Left lung (tissue), 10 donors: ENCODE data around the gene KRTAP16-1. TPM values are rescaled to one million over a fixed set of nuclear protein-coding genes. Genes with fewer than 3 reads are reported as not detected.

Experiments used
- ATAC-seq: fragments of 200-7000 bp; cut with Tn5 transposase; one replicate; pipeline ENCODE4 v1.9.1; 2020; ENCODE audit warnings: moderate library complexity
- DNase-seq, 4 donors: peaks; one replicate each; pipeline ENCODE4 v3.0.0-alpha.2; 2013 to 2020
- H3K27ac ChIP-seq, 2 donors: fragments of 200-600 bp; sonication (generic) in 1 of 2; one replicate each; pipeline versions ENCODE4 v1.5.0 to v1.8.0; 2020 to 2021
- H3K27me3 ChIP-seq, 2 donors: fragments of 200-600 bp; sonication (generic) in 1 of 2; one replicate each; pipeline versions ENCODE4 v1.5.0 to v1.8.0; 2020 to 2021
- H3K36me3 ChIP-seq, 2 donors: fragments of 200-600 bp; sonication (generic) in 1 of 2; one replicate each; pipeline versions ENCODE4 v1.5.0 to v1.8.0; 2020 to 2021
- H3K4me1 ChIP-seq, 2 donors: fragments of 200-600 bp; one replicate each; pipeline ENCODE4 v1.8.0; 2021
- H3K4me3 ChIP-seq, 2 donors: fragments of 200-600 bp; sonication (generic) in 1 of 2; one replicate each; pipeline versions ENCODE4 v1.5.0 to v1.8.0; 2020 to 2021; ENCODE audit warnings: mild to moderate bottlenecking in 1 of 2
- H3K9me3 ChIP-seq, 2 donors: fragments of 200-600 bp; sonication (generic) in 1 of 2; one replicate each; pipeline versions ENCODE4 v1.5.0 to v1.8.0; 2020 to 2021
- CTCF ChIP-seq, 2 donors: fragments of 200-600 bp; sonication (generic) in 1 of 2; IDR thresholded peaks; one replicate each; pipeline versions ENCODE4 v1.5.0 to v1.8.0; 2021; ENCODE audit warnings: antibody characterized with exemption in 2 of 2
- intact Hi-C, 2 donors: fragments of 100-400 bp; cut with DNase I; formaldehyde crosslinking; loops; one replicate each; pipeline versions ENCODE4 v1.11.2 to v1.14.2; 2022
- polyA plus RNA-seq, 6 donors: library from polyadenylated mRNA; unstranded; fragments of 120-200 nt; gene quantifications; one replicate each; pipeline ENCODE4 v1.2.1, GENCODE V29; 2013; ENCODE audit not compliant: insufficient read length in 6 of 6
- total RNA-seq, 2 donors: library from RNA; stranded (reverse); fragmentation: NEBNext Ultra II Directional; extraction: Animal tissue kit (Norgen Biotek cat#: 25700); gene quantifications; one replicate each; pipeline ENCODE4 v1.2.1, GENCODE V29; 2021
- donor health status: DM: no; HTN: yes; CAD: no.
- donor health status: DM: no; HTN: no; CAD: no.

Gene KRTAP16-1
- total and polyA plus RNA-seq, 8 donors = not detected

GRCh38 chr17:41298458-41299135, 10.5 kb downstream of the KRTAP16-1 start:
- H3K36me3 ChIP-seq = no peaks in the 10 kb centered on the region
- peaks cover 0 to 6% of the 10 kb centered on the region in 2 donors for H3K27me3 ChIP-seq
- DNase-seq (no peak), ATAC-seq (no peak)
- H3K9me3 ChIP-seq = no peaks in the 10 kb centered on the region
- H3K27ac ChIP-seq = no peak overlapping the region
- TF ChIP-seq CTCF (IDR thresholded peaks at IDR 0.05) = no peak
- H3K4me3 ChIP-seq = no peak overlapping the region
- intact Hi-C loops = no loop called here
- no peaks in the 10 kb centered on the region for H3K4me1 ChIP-seq

DNA sequence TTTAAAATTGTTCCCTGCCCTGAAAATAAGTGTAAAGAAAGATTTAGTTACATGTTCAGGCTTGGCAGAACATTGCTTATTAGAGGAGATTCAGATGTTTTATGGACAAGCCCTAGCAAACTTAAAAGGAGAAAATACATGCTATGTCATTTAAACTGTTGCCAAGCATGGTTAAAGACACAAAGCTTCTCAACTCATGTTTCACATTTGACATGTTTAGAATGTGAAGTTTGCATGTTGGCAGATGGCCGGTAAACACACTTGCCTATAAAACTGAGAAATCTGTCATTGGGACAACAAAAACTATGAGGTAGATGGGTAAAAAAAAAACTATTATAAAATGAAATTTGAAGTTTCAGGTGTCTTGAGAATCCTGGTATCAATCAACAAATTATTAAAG, 12.3 kb downstream of the KRTAP16-1 start:
- no peak for DNase-seq
- no peak for ATAC-seq
- intact Hi-C loops = no loop called here

GRCh38 chr17:41294016-41294415, 15.1 kb downstream of the KRTAP16-1 start:
- intact Hi-C loops = no loop called here
- no peak for ATAC-seq
- H3K27me3 ChIP-seq = peaks cover 0 to 19% of the 10 kb centered on the region in 2 donors
- no peaks in the 10 kb centered on the region for H3K36me3 ChIP-seq
- H3K4me3 ChIP-seq = no peak overlapping the region
- H3K4me1 ChIP-seq = no peaks in the 10 kb centered on the region
- TF ChIP-seq CTCF (IDR thresholded peaks at IDR 0.05) = no peak
- no peaks in the 10 kb centered on the region for H3K9me3 ChIP-seq
- no peak overlapping the region for H3K27ac ChIP-seq
- DNase-seq = no peak

More for the DNA sequence above, 12.3 kb downstream of the KRTAP16-1 start:
- TF ChIP-seq CTCF (IDR thresholded peaks at IDR 0.05) = no peak
- H3K4me1 ChIP-seq = no peaks in the 10 kb centered on the region
- H3K27me3 ChIP-seq = peaks cover 0 to 14% of the 10 kb centered on the region in 2 donors
- H3K4me3 ChIP-seq = no peak overlapping the region
- no peak overlapping the region for H3K27ac ChIP-seq
- no peaks in the 10 kb centered on the region for H3K36me3 ChIP-seq
- H3K9me3 ChIP-seq = no peaks in the 10 kb centered on the region

- no peak overlapping the region for H3K4me3 ChIP-seq
- H3K27me3 ChIP-seq = peaks cover 0 to 12% of the 10 kb centered on the region in 2 donors
- ATAC-seq = no peak
- no peaks in the 10 kb centered on the region for H3K36me3 ChIP-seq
- no peak overlapping the region for H3K27ac ChIP-seq
- no peak for DNase-seq
- no peaks in the 10 kb centered on the region for H3K9me3 ChIP-seq
- H3K4me1 ChIP-seq = peaks cover 0 to 3% of the 10 kb centered on the region in 2 donors
- intact Hi-C loops = no loop called here
- no peak for TF ChIP-seq CTCF (IDR thresholded peaks at IDR 0.05)
These were observed 22.1 kb downstream of the KRTAP16-1 start for GRCh38 chr17:41287050-41287449.

- intact Hi-C loops = no loop called here
- Histone ChIP-seq H3K27me3 (peaks cover 0 to 5% of the 10 kb centered on the region in 2 donors), H3K27ac (no peak overlapping the region), H3K4me3 (no peak overlapping the region), H3K9me3 (no peaks in the 10 kb centered on the region), H3K36me3 (no peaks in the 10 kb centered on the region), H3K4me1 (peaks cover 0 to 3% of the 10 kb centered on the region in 2 donors)
- no peak for DNase-seq
- TF ChIP-seq CTCF (IDR thresholded peaks at IDR 0.05) = no peak
- no peak for ATAC-seq
These were observed 24.6 kb downstream of the KRTAP16-1 start for GRCh38 chr17:41284546-41284945.
